ENCODE measurements around the gene MCM3. TPM values are rescaled to one million over a fixed set of nuclear protein-coding genes. Genes with fewer than 3 reads are reported as not detected.

MCM3 gene
- total and polyA plus RNA-seq, 9 donors, result 25.5 to 43.8 (median 37.1) TPM

GRCh38 chr6:52249078-52249477 lies 35.5 kb downstream of the MCM3 start:
- Histone ChIP-seq H3K27ac (no peak overlapping the region), H3K4me1 (ENCODE audit: insufficient read depth) (no peaks in the 10 kb centered on the region), H3K4me3 (no peak overlapping the region), H3K27me3 (no peaks in the 10 kb centered on the region), H3K36me3 (no peaks in the 10 kb centered on the region), H3K9me3 (no peaks in the 10 kb centered on the region)
- DNase-seq, result no peak
- intact Hi-C loops (cut with DNase I), result no loop called here
- no peak for TF ChIP-seq POLR2A (IDR thresholded peaks at IDR 0.05)
- no peak for TF ChIP-seq CTCF (IDR thresholded peaks at IDR 0.05)
- TF ChIP-seq EP300 (IDR thresholded peaks at IDR 0.05), result no peak
- WGBS, 3 donors, result 84 to 90% (median 88%) methylated on average over 2 of the region's 2 CpGs

- Histone ChIP-seq H3K4me3 (no peak overlapping the region), H3K36me3 (no peaks in the 10 kb centered on the region), H3K4me1 (ENCODE audit: insufficient read depth) (no peaks in the 10 kb centered on the region), H3K9me3 (no peaks in the 10 kb centered on the region), H3K27ac (no peak overlapping the region), H3K27me3 (no peaks in the 10 kb centered on the region)
- no peak for TF ChIP-seq EP300 (IDR thresholded peaks at IDR 0.05)
- intact Hi-C loops (cut with DNase I), result no loop called here
- 83 to 91% (median 91%) methylated on average over 1 of the region's 1 CpG for WGBS, 3 donors
- DNase-seq, result no peak
Measured at GRCh38 chr6:52245425-52245824, 39.1 kb downstream of the MCM3 start.

GRCh38 chr6:52244400-52244799 lies 40.1 kb downstream of the MCM3 start, which contains the start of gene IL17F:
Gene IL17F, minus strand, starts transcription at chr6:52244500. Its CDS starts 71 bp downstream, at chr6:52244429.
- Histone ChIP-seq H3K4me1 (ENCODE audit: insufficient read depth) (no peaks in the 10 kb centered on the region), H3K27ac (no peak within 1 kb of the TSS), H3K4me3 (no peak within 1 kb of the TSS), H3K9me3 (no peaks in the 10 kb centered on the region), H3K27me3 (no peaks in the 10 kb centered on the region), H3K36me3 (no peaks in the 10 kb centered on the region)
- DNase-seq, result no peak
- no peak for TF ChIP-seq CTCF (IDR thresholded peaks at IDR 0.05)
- no peak for TF ChIP-seq POLR2A (IDR thresholded peaks at IDR 0.05)
- TF ChIP-seq EP300 (IDR thresholded peaks at IDR 0.05), result no peak
- WGBS, 3 donors, result 85 to 90% (median 87%) methylated on average over 5 of the region's 5 CpGs
- intact Hi-C loops (cut with DNase I), result no loop called here

- intact Hi-C loops (cut with DNase I), result no loop called here
- Histone ChIP-seq H3K4me3 (no peak overlapping the region), H3K4me1 (ENCODE audit: insufficient read depth) (no peaks in the 10 kb centered on the region), H3K36me3 (no peaks in the 10 kb centered on the region), H3K9me3 (no peaks in the 10 kb centered on the region), H3K27me3 (no peaks in the 10 kb centered on the region), H3K27ac (no peak overlapping the region)
- no peak for DNase-seq
- WGBS, 3 donors, result 90 to 94% (median 93%) methylated on average over 4 of the region's 4 CpGs
- TF ChIP-seq EP300 (IDR thresholded peaks at IDR 0.05), result no peak
- TF ChIP-seq POLR2A (IDR thresholded peaks at IDR 0.05), result no peak
- no peak for TF ChIP-seq CTCF (IDR thresholded peaks at IDR 0.05)
Measured at GRCh38 chr6:52243282-52243893, 41.2 kb downstream of the MCM3 start.

- no peak overlapping the region for H3K4me3 ChIP-seq
- no peaks in the 10 kb centered on the region for H3K36me3 ChIP-seq
- H3K9me3 ChIP-seq, result no peaks in the 10 kb centered on the region
- no peak for TF ChIP-seq CTCF (IDR thresholded peaks at IDR 0.05)
- TF ChIP-seq EP300 (IDR thresholded peaks at IDR 0.05), result no peak
- TF ChIP-seq POLR2A (IDR thresholded peaks at IDR 0.05), result no peak
- intact Hi-C loops (cut with DNase I), result no loop called here
- no peaks in the 10 kb centered on the region for H3K4me1 ChIP-seq (ENCODE audit: insufficient read depth)
- DNase-seq, result no peak
- 70 to 80% (median 73%) methylated on average over 2 of the region's 2 CpGs for WGBS, 3 donors
- no peak overlapping the region for H3K27ac ChIP-seq
- H3K27me3 ChIP-seq, result no peaks in the 10 kb centered on the region
Measured at GRCh38 chr6:52241819-52242218, 42.7 kb downstream of the MCM3 start.
